GM13976 (cell line): ENCODE data around the gene SH2D2A.

Source experiments
- DNase-seq: peaks from one replicate; pipeline ENCODE4 v3.0.0; 2012; ENCODE audit warnings: low spot score
- in situ Hi-C: fragments of 300-500 bp; cut with MboI; formaldehyde crosslinking; loops from one replicate; pipeline ENCODE4 v1.12.0; 2022; ENCODE audit warnings: low sequenced_read_pairs, mixed read lengths, inconsistent platforms; ENCODE audit not compliant: unreplicated experiment
- TF ChIP-seq, protein P1 (sequence below): IDR thresholded peaks from 2 replicates; pipeline ENCODE4 v1.5.1; 2012; ENCODE audit warnings: borderline replicate concordance, mild to moderate bottlenecking; ENCODE audit not compliant: insufficient read depth; ENCODE audit errors: extremely low read depth, missing control alignments, control extremely low read depth

Gene SH2D2A

DNA sequence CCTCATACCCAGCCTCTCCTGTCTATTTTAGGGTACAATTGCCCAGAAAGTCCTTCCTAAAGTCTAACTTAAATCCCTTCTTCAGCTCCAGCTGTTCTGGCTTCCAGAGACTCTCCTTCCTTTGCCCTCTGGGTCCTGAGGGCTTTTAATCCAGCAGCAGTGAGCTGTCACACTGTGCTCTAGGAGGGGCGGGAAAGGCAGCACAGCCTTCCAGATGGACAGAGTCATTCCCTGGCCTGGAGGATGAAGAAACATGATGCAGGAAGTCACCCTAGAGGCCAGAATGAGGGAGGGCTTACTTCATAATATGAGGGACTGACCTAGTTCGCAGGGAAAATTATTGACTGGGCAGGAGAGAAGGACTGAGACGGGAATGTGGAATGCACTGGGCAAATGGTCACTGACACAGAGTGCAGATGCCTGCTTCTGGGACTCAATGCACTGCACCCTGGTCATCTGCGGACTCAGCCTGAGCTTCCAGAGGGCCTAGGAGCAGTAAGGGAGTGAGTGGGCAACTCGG lies 1.3 kb downstream of the SH2D2A start:
- in situ Hi-C loops, result no loop called here
- TF ChIP-seq, protein P1, sequence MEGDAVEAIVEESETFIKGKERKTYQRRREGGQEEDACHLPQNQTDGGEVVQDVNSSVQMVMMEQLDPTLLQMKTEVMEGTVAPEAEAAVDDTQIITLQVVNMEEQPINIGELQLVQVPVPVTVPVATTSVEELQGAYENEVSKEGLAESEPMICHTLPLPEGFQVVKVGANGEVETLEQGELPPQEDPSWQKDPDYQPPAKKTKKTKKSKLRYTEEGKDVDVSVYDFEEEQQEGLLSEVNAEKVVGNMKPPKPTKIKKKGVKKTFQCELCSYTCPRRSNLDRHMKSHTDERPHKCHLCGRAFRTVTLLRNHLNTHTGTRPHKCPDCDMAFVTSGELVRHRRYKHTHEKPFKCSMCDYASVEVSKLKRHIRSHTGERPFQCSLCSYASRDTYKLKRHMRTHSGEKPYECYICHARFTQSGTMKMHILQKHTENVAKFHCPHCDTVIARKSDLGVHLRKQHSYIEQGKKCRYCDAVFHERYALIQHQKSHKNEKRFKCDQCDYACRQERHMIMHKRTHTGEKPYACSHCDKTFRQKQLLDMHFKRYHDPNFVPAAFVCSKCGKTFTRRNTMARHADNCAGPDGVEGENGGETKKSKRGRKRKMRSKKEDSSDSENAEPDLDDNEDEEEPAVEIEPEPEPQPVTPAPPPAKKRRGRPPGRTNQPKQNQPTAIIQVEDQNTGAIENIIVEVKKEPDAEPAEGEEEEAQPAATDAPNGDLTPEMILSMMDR, result no peak
- DNase-seq, result no peak

DNA sequence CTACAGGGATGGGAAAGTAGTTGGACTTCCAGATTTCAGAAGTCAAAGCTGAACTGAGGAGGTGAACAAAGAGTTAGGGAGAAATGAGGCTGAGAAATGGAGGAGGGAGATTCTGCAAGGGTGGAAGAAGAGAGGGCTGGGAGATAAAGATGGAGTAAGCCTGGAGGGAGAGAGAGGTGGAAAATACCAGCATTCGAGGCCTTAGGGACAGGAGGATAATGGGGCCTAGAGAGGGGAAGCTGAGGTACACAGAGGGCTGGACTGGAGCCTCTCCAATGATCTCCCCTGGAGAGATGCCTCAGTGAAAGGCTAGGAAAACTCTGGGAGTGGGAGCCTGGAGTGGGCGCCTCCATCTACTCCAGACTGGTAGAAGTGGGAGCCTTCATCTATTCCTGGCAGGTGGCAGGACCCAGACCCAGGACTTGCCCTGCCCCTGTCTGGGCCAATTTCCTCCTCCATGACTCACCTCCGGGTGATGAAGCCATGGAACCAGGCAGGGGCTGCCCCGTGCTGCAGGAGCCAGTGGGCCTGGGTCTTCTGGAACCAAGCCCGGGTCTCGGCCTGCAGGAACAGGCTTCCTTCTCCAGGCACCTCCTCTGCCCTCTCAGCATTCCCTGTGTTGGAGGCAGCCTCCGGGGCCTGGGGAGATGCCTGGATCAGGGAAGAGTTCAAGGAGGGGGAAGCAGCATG lies 1.9 kb downstream of the SH2D2A start:
- DNase-seq, result no peak
- TF ChIP-seq, protein P1, result no peak
- in situ Hi-C loops, result no loop called here

DNA sequence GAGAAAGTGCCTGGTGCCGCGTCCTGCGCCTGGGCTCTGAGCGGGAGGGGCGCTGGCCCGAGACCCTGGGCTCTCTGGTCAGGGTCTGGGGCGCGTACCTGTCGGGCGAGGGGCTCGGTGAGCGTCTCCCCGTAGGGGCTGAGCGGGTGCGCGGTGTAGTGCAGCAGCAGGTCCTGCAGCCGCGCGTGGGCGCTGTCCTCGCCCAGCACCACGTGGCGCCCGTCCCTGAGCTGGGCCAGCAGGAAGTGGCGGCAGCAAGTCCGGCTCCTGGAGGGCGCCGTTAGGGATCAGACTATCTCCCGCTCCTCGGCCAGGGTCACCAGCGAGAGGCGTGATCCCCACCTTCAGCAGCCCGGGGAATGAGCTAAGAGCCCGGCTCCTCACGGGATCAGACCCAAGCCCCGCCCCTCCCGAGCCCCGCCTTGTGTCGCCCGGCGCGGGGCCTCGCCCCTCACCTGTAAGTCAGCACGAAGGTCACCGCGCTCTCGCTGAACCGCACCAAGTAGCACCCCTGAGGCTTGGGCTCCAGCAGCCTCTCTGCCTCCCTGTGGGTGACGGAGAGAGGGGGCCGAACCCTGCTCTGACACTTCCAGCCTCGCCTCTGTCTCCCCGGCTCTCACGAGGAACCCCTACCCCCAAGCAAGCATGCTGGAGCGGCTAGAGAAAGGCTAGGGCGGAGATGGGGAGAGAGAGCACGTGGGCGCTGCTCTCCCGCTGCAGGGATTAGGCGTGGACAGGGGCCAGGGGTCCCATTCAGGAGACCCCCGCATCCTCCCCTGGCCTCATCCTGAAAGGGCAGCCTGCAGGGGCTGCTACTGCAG lies 2.7 kb downstream of the SH2D2A start:
- peak; percentile 87 for DNase-seq
- TF ChIP-seq, protein P1, result peak; percentile 66
- in situ Hi-C loops, result no loop called here

DNA sequence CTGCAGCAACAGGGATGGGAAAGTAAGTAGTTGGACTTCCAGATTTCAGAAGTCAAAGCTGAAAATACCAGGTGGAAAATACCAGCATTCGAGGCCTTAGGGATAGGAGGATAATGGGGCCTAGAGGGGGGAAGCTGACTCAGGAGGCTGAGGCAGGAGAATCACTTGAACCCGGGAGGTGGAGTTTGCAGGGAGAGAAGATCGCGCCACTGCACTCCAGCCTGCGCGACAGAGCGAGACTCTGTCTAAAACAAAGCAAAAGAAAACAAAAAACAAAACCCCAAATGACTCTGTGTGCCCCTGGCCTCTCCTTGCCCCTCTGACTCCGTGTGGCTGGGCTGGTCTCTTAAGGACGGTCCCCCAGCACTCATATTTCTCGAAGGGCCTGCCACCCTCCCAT lies 3.4 kb downstream of the SH2D2A start:
- DNase-seq, result no peak
- in situ Hi-C loops, result no loop called here

DNA sequence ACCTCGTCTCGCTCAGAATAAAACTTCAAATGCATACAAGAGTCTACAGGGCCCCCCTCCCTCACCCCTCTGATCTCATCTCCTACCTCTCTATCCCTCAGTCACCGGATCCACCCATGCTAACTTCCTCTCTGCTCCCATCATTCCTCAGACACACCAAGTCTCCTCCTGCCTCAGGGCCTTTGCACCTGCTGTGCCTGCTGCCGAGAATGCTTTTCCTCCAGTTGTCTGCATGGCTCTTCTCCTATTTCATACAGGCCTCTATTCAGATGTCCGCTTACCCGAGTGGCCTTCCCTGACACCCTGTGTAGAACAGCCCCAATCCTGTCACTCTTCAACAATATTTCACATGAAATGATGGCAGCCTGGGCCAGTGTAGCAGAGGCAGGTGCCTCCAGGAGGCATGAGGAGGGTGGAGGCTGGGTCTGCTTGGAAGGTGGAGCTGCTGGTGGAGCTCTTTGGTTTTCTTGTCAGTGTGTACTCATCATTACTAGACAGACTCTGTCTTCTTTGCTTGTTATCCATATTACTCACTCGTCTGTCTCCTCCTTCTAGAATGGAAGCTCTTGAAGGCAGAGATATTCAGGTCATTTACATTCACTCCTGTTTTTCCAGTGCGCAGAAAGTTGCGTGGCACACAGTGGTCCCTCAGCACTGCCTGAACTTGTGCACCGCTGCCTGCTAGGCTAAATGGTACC lies 4.2 kb downstream of the SH2D2A start:
- TF ChIP-seq, protein P1, result no peak
- in situ Hi-C loops, result no loop called here

More for the DNA sequence above, 3.4 kb downstream of the SH2D2A start:
- TF ChIP-seq, protein P1, result no peak

DNA sequence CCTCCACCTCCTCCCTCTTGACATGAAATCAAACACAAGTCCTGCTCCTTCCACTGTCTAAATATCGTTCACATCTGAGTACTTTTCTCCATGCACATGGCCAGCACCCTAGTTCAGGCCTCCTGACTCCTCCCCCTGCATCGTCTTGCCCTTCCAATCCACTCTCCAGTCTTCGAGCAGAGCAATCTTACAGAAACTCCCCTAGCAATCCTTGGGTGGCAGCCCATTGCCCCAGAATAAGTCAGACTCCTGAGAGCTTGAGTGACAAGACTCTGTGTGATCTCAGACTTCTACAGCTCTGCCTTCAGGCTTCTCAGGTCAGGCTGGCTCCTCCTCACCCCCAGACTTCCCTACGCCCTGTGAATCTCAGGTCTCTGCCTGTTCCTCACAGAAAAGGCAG lies 5.5 kb downstream of the SH2D2A start:
- in situ Hi-C loops, result no loop called here
- TF ChIP-seq, protein P1, result no peak
- no peak for DNase-seq

More for the DNA sequence above, 4.2 kb downstream of the SH2D2A start:
- DNase-seq, result no peak
